IPS-18a (cell line): ENCODE measurements around the gene EFHC1.

ENCODE experiments used
- H3K27ac ChIP-seq: one replicate; pipeline ENCODE4 v1.5.1; 2013; ENCODE audit warnings: low read length
- H3K27me3 ChIP-seq: one replicate; pipeline ENCODE4 v1.6.1; 2013; ENCODE audit warnings: mild to moderate bottlenecking, low read length; ENCODE audit not compliant: control insufficient read depth, insufficient read depth
- H3K36me3 ChIP-seq: one replicate; pipeline ENCODE4 v1.6.1; 2013; ENCODE audit warnings: low read depth, low read length; ENCODE audit not compliant: control insufficient read depth
- H3K4me1 ChIP-seq: one replicate; pipeline ENCODE4 v1.6.1; 2013; ENCODE audit warnings: low read depth, low read length; ENCODE audit not compliant: control insufficient read depth
- H3K4me3 ChIP-seq: one replicate; pipeline ENCODE4 v1.5.1; 2013; ENCODE audit warnings: low read length
- H3K9ac ChIP-seq: one replicate; pipeline ENCODE4 v1.6.1; 2013; ENCODE audit warnings: mild to moderate bottlenecking, low read length, moderate library complexity
- H3K9me3 ChIP-seq: one replicate; pipeline ENCODE4 v1.6.1; 2013; ENCODE audit warnings: low read depth, low read length; ENCODE audit not compliant: control insufficient read depth

EFHC1 gene

DNA sequence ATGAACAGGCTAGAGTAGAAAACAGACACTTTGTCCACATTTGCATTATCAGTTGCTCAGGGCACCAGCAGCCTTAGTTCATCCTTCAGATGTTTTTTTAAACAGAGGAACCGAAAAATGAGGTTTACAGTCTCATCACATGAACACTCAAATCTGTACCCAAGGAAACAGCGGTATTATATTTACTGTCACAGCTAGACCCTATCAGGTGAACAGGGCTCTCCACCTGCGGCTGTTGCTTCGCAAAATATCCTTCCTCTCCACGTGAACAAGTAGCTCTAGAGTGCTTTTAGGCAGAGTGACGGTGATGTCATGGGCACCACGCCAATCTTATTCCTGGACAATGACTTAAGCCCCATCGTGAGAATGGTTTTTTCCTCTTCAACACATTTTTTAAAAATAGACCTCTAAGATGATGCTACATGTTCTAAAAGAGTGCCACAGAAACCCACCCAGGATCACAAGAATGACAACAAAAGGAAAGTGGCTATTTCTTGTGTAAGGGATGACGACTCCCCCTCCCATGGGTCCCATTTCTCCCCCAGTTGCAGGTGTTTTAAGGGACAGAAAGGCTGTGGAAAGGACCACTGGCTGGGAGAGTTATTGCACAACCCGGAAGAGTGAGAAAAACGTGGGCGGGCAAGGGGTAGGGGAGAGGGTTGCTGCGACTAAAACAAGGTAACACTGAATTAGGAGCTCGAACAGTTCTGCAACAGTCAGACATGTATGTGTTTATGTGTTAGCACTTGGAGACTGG is 77.7 kb downstream of the EFHC1 start:
- H3K27me3 ChIP-seq, result no peaks in the 10 kb centered on the region
- no peaks in the 10 kb centered on the region for H3K4me1 ChIP-seq
- H3K9ac ChIP-seq, result no peak overlapping the region
- H3K36me3 ChIP-seq, result no peaks in the 10 kb centered on the region
- H3K4me3 ChIP-seq, result no peak overlapping the region
- no peak overlapping the region for H3K27ac ChIP-seq
- H3K9me3 ChIP-seq, result no peaks in the 10 kb centered on the region

DNA sequence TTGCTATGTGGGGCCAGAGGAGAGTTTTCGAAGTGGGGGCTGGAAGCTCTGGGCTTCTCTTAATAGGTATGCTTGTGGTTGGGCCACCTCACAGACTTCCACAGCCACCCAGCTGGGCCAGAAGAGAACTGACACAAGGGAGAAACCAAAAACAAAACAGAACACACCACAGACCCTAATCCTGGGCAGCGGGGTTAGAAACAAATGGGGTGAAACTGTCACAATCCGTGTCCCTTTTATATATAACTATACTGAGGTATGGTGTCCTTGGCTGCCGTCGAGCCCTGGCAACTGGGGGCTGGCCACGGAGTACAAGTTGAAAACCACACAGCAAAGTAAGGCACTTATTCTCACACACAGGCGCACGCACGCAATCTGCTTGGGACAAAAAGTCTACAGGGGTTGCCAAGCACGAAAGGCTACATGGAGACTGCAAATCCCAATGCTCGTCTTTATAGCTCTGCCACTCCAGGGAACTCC is 78.4 kb downstream of the EFHC1 start:
- Histone ChIP-seq H3K4me1 (no peaks in the 10 kb centered on the region), H3K9ac (no peak overlapping the region), H3K27me3 (no peaks in the 10 kb centered on the region), H3K9me3 (no peaks in the 10 kb centered on the region), H3K4me3 (no peak overlapping the region), H3K36me3 (no peaks in the 10 kb centered on the region), H3K27ac (no peak overlapping the region)

DNA sequence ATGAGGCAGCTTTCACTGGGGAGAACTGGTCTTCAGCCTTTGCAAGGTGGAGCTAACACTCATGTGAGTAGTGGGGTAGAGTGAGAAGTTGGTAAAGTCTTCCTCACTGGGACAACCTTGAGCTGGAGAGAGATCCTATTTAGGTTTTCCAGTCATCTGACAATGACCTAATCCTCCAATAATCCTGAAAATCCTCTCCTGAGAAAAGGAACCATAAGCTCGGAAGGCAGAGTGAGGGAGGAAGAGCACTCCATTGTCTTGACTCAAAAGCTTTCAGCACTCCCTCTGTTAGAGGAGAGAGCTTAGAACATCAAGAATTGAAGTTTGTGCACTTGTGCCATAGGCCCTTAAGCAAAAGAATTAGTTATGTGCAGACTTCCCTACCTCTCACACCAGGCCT is 78.9 kb downstream of the EFHC1 start:
- Histone ChIP-seq H3K9me3 (no peaks in the 10 kb centered on the region), H3K4me1 (no peaks in the 10 kb centered on the region), H3K4me3 (no peak overlapping the region), H3K9ac (no peak overlapping the region), H3K36me3 (no peaks in the 10 kb centered on the region), H3K27me3 (no peaks in the 10 kb centered on the region), H3K27ac (no peak overlapping the region)

DNA sequence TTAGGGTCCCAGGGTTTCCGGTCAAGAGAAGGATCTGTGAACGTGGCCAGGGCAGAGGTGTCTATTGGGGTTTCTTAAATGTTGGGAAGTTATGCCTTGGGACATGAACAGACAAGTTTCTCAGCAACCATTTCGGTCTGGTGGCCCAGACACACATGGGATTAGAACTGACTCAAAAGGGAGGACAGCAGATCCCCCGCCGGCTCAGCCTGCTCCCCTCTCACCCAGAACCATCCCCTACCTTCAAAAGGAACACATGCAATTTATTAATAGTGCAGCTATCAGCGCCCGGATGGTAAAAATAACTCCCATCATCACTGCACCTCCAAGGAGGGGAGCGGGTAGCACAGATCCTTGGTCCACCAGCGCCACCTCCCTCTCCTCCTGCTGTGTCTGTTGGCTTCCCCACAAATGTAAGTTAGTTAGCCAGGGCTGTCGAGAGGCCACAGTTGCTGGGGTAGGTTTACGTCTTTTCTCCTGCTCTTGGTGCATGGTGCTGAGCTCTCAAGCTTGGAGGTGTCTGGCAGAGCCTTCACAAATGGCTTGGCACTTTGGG is 79.6 kb downstream of the EFHC1 start:
- H3K27ac ChIP-seq, result no peak overlapping the region
- H3K36me3 ChIP-seq, result peaks cover 1% of the 10 kb centered on the region
- no peak overlapping the region for H3K4me3 ChIP-seq
- H3K9ac ChIP-seq, result no peak overlapping the region
- no peaks in the 10 kb centered on the region for H3K9me3 ChIP-seq
- H3K4me1 ChIP-seq, result no peaks in the 10 kb centered on the region
- H3K27me3 ChIP-seq, result no peaks in the 10 kb centered on the region

DNA sequence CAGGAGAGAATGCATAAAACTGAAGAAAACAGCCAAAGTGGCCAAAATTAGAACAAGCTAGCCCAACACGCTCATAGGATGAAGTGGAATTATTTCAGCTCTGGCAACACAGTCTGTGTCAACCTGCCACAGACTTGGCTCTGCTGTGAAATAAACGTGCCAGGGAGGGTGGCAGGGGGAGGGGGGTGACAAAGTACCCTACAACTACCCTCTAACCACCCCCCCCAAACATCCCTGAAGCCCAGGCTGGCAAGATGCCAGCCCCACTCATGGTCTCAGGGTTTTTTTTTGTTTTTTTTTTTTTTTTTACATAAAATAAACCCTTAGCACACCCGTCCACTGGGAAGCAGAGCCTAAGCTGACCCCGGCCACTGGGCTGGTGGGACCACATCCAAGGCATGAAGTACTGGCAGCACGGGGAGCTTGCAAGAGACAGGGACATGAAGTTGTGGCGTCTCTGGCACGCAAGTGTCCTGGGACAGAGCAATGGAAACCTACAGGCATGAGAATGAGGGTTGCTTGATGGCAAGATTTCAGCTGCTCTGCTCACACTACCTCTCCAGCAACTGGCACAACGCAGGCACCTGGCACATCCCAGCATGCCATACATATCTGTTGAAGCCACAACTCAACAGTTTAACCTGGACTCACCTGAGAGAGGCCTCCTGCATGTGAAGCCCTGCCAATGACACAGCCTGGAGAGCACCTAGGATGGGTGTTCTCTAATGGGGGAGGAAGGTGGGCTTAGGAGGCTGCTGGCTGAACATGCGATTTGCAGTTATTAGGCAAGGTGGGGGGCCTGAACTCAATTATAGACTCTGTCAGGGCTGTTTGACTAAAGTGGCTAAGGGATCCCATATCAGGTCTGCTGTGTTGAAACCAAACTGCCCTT is 80.3 kb downstream of the EFHC1 start:
- peaks cover 6% of the 10 kb centered on the region for H3K36me3 ChIP-seq
- H3K9ac ChIP-seq, result no peak overlapping the region
- no peak overlapping the region for H3K27ac ChIP-seq
- no peaks in the 10 kb centered on the region for H3K27me3 ChIP-seq
- no peaks in the 10 kb centered on the region for H3K9me3 ChIP-seq
- H3K4me1 ChIP-seq, result no peaks in the 10 kb centered on the region
- no peak overlapping the region for H3K4me3 ChIP-seq

DNA sequence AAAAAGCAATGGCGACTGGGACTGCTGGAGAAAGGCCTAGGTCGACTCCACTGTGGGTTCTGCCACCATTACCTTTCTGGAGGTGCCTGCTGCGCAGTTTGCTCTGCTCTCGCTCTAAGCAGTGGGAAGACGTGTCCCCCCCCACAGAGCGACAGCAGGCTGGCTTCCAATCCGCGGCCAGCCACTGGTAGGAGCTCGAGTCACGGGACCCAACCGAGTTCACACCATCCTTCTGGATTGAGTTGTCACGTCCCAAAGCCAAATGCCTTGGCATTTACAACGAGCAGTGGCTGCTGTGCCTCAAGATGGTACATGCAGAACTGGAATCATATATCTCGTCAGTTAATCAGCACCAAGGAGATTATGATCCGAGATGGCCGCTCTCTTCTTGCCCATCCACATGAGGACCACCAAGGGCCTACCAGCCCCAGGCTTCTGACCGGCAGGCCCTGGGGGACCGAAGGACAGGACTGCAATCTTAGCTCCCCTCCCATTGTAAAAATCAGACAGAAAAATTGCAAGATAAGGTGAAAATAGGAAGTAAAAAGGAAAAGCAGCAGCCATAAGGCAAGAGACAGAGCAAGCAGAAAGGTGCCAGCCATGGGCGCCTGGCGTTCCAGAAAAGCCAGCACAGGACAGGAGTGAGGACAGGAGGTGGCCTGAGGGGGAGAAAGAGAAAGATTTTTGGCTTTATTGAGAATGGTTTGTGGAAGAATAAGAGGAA is 82.3 kb downstream of the EFHC1 start:
- Histone ChIP-seq H3K9ac (no peak overlapping the region), H3K27me3 (no peaks in the 10 kb centered on the region), H3K9me3 (no peaks in the 10 kb centered on the region), H3K36me3 (peaks cover 11% of the 10 kb centered on the region), H3K27ac (no peak overlapping the region), H3K4me1 (no peaks in the 10 kb centered on the region), H3K4me3 (no peak overlapping the region)

DNA sequence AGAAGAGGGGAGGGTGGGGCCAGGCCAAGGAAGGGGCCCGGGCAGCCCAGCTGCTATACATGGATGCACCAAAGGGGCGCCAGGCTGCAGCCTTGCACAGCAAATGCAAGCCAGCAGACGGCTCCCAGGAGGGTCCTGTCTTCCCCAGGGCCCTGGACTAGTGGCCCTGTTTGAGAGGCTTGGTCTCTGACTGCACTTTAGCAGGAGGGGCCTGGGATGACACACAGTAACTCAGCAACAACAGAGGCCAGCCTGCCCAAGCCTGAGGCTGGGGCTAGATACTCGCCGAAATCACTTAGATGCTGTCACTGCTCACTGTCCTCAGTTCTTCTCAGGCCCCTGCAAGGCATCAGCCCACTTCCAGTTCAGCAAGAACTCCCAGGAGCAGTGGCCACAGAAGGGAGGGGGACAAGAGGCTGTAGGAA is 83.2 kb downstream of the EFHC1 start:
- H3K36me3 ChIP-seq, result peaks cover 18% of the 10 kb centered on the region
- no peak overlapping the region for H3K4me3 ChIP-seq
- H3K9ac ChIP-seq, result no peak overlapping the region
- H3K27ac ChIP-seq, result no peak overlapping the region
- H3K9me3 ChIP-seq, result no peaks in the 10 kb centered on the region
- no peaks in the 10 kb centered on the region for H3K27me3 ChIP-seq
- H3K4me1 ChIP-seq, result no peaks in the 10 kb centered on the region

DNA sequence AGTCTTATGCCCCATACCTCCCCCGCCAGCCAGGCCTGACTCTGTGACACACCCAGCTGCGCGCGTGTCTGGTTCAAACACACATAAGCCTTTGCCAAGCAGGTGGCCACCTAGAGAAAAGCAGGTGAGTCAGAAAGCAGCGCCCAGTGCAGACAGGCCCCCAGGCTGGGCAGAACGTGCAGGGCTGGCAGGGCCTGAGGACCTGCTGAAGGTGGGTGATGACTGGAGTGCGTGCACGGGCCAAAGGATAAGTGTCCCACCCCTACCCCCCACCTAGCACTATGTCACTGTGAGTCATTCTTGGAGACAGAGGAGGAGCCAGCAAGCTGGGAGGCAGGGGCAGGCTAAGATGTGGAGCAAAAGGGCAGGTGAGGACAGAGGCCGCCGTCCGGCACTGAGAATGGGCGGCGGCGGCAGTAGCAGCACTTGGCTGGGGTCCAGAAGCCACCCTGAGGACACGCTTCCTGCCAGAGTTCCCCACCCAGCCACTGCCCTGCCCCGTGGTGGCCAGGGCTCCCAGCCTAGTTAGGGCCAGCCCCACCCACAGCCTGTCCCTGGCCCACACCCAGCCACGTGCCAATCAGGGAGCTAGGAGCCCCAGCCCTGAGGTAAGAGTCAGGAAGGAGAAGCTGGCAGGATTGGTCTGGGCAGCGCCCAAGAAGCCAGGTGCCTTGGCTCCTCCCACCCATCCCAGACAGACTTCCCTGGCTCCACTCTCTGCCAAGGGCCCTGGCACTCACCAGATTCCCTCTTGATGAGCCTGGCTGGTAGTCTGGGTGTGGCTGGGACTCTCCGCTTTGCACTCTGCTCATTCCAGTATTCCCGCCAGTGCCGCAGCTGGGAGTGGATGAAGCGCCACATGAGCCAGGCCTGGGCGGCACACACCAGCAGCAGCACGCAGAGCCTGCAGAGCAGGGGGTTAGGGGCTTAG is 84.0 kb downstream of the EFHC1 start:
- no peaks in the 10 kb centered on the region for H3K9me3 ChIP-seq
- no peak overlapping the region for H3K9ac ChIP-seq
- peaks cover 21% of the 10 kb centered on the region for H3K36me3 ChIP-seq
- no peak overlapping the region for H3K27ac ChIP-seq
- H3K4me3 ChIP-seq, result no peak overlapping the region
- no peaks in the 10 kb centered on the region for H3K27me3 ChIP-seq
- H3K4me1 ChIP-seq, result no peaks in the 10 kb centered on the region

DNA sequence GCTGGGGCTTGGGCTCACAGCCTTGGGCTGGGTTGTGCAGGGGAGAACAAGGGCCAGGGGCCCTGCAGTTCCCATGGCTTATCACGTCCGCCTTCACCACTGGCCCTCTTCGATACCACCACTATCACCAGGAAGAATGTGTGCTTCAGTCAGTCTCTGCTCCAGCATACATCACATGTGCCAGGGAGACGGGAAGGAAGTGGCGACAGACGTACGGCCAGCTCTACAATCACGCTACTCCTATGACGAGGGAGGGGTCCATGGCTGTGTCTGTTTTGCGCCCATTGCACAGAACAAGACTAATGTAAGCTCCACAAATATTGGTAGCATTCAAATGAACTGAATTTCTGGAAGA is 84.6 kb downstream of the EFHC1 start:
- no peak overlapping the region for H3K4me3 ChIP-seq
- no peak overlapping the region for H3K27ac ChIP-seq
- no peak overlapping the region for H3K9ac ChIP-seq
- no peaks in the 10 kb centered on the region for H3K27me3 ChIP-seq
- H3K36me3 ChIP-seq, result peaks cover 27% of the 10 kb centered on the region
- H3K9me3 ChIP-seq, result no peaks in the 10 kb centered on the region
- peaks cover 4% of the 10 kb centered on the region for H3K4me1 ChIP-seq

DNA sequence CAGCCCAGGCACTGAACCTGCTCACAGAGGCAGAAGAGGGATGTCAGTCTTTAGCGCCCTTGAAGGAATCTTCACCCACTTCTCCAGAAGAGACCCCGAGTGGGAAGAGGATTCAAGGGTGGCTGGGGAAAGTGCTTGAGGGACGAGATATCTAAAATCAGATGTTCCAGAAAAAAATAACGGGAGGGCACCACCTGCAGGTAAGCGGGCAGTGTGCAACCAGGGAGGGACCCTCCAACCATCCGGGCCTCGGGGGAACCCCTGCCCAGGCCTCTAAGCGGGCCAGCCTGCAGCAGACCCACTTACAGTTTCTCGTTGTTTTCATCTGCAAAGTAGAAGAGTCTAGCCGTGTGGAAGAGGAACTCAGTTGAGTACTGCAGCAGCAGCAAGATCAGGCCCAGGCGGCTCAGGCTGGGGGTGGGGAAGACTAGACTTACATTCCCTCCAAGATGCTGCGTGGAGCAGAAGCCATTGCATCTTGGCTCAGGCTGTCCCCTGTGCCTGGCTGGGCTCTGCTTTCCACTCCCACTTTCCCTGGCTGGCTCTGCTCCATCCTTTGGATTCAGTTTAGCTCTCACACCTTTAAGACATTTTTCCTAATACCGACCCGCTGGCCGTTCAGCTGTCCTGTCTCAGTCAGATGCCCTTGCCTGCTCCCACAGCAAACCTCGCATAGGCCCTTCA is 85.7 kb downstream of the EFHC1 start:
- no peak overlapping the region for H3K9ac ChIP-seq
- H3K36me3 ChIP-seq, result peaks cover 27% of the 10 kb centered on the region
- no peak overlapping the region for H3K27ac ChIP-seq

More for the DNA sequence above, 85.7 kb downstream of the EFHC1 start:
- Histone ChIP-seq H3K27me3 (no peaks in the 10 kb centered on the region), H3K4me1 (peaks cover 11% of the 10 kb centered on the region), H3K9me3 (no peaks in the 10 kb centered on the region), H3K4me3 (no peak overlapping the region)
